WTC11 (cell line): ENCODE measurements around the gene RMC1.

ENCODE experiments used
- ARID4B ChIP-seq: sonication (generic); formaldehyde crosslinking; IDR thresholded peaks from 2 replicates; pipeline ENCODE4 v1.8.0; 2023; ENCODE audit warnings: missing genetic modification reagents, mild to moderate bottlenecking, borderline replicate concordance
- ATF2 ChIP-seq: sonication (generic); formaldehyde crosslinking; IDR thresholded peaks from 2 replicates; pipeline ENCODE4 v1.8.1; 2022; ENCODE audit warnings: low read depth, missing genetic modification reagents, borderline replicate concordance
- CREB1 ChIP-seq: sonication (generic); formaldehyde crosslinking; IDR thresholded peaks from 2 replicates; pipeline ENCODE4 v1.8.0; 2023; ENCODE audit warnings: mild to moderate bottlenecking, missing genetic modification reagents
- CTCF ChIP-seq: fragments of 200-600 bp; IDR thresholded peaks from 2 replicates; pipeline ENCODE4 v1.8.0; 2022; ENCODE audit warnings: antibody characterized with exemption
- ESRRA ChIP-seq: sonication (generic); formaldehyde crosslinking; IDR thresholded peaks from 2 replicates; pipeline ENCODE4 v1.8.1; 2022; ENCODE audit warnings: mild to moderate bottlenecking, missing genetic modification reagents, borderline replicate concordance
- JUN ChIP-seq: sonication (generic); formaldehyde crosslinking; IDR thresholded peaks from 2 replicates; pipeline ENCODE4 v1.8.0; 2023; ENCODE audit warnings: mild to moderate bottlenecking, missing genetic modification reagents
- NR2C2 ChIP-seq: sonication (generic); formaldehyde crosslinking; IDR thresholded peaks from 2 replicates; pipeline ENCODE4 v1.8.0; 2022; ENCODE audit warnings: mild to moderate bottlenecking, missing genetic modification reagents
- PRDM15 ChIP-seq: sonication (generic); formaldehyde crosslinking; IDR thresholded peaks from 2 replicates; pipeline ENCODE4 v1.8.0; 2022; ENCODE audit warnings: missing genetic modification reagents
- TP53 ChIP-seq: sonication (generic); formaldehyde crosslinking; IDR thresholded peaks from 2 replicates; pipeline ENCODE4 v1.8.1; 2023; ENCODE audit warnings: mild to moderate bottlenecking, missing genetic modification reagents
- USF2 ChIP-seq: sonication (generic); formaldehyde crosslinking; IDR thresholded peaks from 2 replicates; pipeline ENCODE4 v1.8.1; 2023; ENCODE audit warnings: mild to moderate bottlenecking, missing genetic modification reagents, moderate library complexity
- ZNF219 ChIP-seq: sonication (generic); formaldehyde crosslinking; IDR thresholded peaks from 2 replicates; pipeline ENCODE4 v1.8.0; 2023; ENCODE audit warnings: missing genetic modification reagents, mild to moderate bottlenecking, borderline replicate concordance

- TF ChIP-seq ARID4B (CRISPR knock-in tag) (no peak), TP53 (CRISPR knock-in tag) (no peak), USF2 (CRISPR knock-in tag) (no peak), CTCF (no peak), CREB1 (no peak), ATF2 (CRISPR knock-in tag) (no peak), PRDM15 (CRISPR knock-in tag) (peak; percentile 18; the same call in 1 of the 2 replicates), NR2C2 (CRISPR knock-in tag) (no peak), ZNF219 (CRISPR knock-in tag) (no peak), JUN (CRISPR knock-in tag) (no peak), ESRRA (CRISPR knock-in tag) (no peak)
These were observed 77.5 kb downstream of the RMC1 start for GRCh38 chr18:23580677-23581367.
